ENCODE data around the gene HYDIN.
"Not testable (repeated sequence)": the region's sequence is repeated elsewhere in the genome, so short reads cannot be mapped to it uniquely, and the experiment has no call there.

DNA sequence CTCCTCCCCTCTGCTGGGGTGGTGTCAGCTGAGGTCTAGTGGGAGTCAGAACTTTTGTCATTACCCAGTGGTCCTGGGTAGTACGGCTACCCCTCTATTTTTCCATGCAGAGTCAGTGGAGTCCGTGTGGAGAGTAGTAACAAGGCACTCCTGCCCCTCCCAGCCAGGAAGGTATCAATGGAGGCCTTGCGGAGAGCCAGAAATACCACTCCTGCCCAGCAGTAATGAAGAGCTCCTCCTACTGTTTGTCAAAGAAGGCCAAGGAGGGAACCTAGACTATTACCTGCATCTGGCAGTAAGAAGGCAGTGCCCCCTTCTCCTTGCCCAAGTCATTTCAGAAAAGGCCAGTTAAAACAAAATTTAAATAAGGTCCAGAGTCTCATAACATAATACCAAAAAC is 262.2 kb downstream of the HYDIN start:
- not testable (repeated sequence) for TF ChIP-seq CTCF, POLR2A (IDR thresholded peaks at IDR 0.05)

Measured in heart left ventricle (tissue), 13 donors.